DND-41 (cell line): Measurements from ENCODE around the gene BRF1.

ENCODE experiments used
- ATAC-seq: fragments of 200-7000 bp; cut with Tn5 transposase; 3 replicates; pipeline ENCODE4 v1.9.1; 2021; ENCODE audit warnings: low read depth; ENCODE audit not compliant: insufficient read depth
- DNase-seq: peaks from one replicate; pipeline ENCODE4 v3.0.0-alpha.2; 2020
- H2AFZ ChIP-seq: 2 replicates; pipeline ENCODE4 v1.6.0; 2012; ENCODE audit warnings: low read depth, low read length
- H3K27ac ChIP-seq: 2 replicates; pipeline ENCODE4 v1.5.1; 2012; ENCODE audit warnings: low read length, inconsistent platforms
- H3K27me3 ChIP-seq: fragments of 200-600 bp; sonication (generic); 2 replicates; pipeline ENCODE4 v1.6.0; 2012; ENCODE audit warnings: low read length, mild to moderate bottlenecking, inconsistent platforms; ENCODE audit not compliant: insufficient read depth, poor library complexity
- H3K36me3 ChIP-seq: 2 replicates; pipeline ENCODE4 v1.5.1; 2012; ENCODE audit warnings: low read length, inconsistent platforms; ENCODE audit not compliant: insufficient read depth
- H3K4me1 ChIP-seq: 2 replicates; pipeline ENCODE4 v1.5.1; 2012; ENCODE audit warnings: mild to moderate bottlenecking, low read length; ENCODE audit not compliant: insufficient read depth
- H3K4me2 ChIP-seq: 2 replicates; pipeline ENCODE4 v1.6.0; 2012; ENCODE audit warnings: mild to moderate bottlenecking, moderate library complexity, low read length, inconsistent platforms; ENCODE audit not compliant: insufficient read depth
- H3K4me3 ChIP-seq, 2 experiments: fragments of 200-600 bp in 1 of 2; shearing (Covaris generic) in 1 of 2; 2 replicates each; pipeline ENCODE4 v1.5.1; 2012 to 2016; ENCODE audit warnings: inconsistent platforms in 2 of 2, low read length in 2 of 2, mild to moderate bottlenecking in 2 of 2, low read depth in 1 of 2, moderate library complexity in 1 of 2
- H3K79me2 ChIP-seq: 2 replicates; pipeline ENCODE4 v1.6.0; 2012; ENCODE audit warnings: low read length, inconsistent platforms; ENCODE audit not compliant: insufficient read depth
- H3K9ac ChIP-seq: 2 replicates; pipeline ENCODE4 v1.6.0; 2012; ENCODE audit warnings: low read depth, mild to moderate bottlenecking, inconsistent platforms, low read length, moderate library complexity
- H3K9me3 ChIP-seq: 2 replicates; pipeline ENCODE4 v1.5.1; 2012; ENCODE audit warnings: low read length, moderate library complexity, mild to moderate bottlenecking, inconsistent platforms; ENCODE audit not compliant: insufficient read depth, severe bottlenecking
- H4K20me1 ChIP-seq: 2 replicates; pipeline ENCODE4 v1.6.0; 2012; ENCODE audit warnings: low read length; ENCODE audit not compliant: insufficient read depth
- CTCF ChIP-seq: IDR thresholded peaks from 2 replicates; pipeline ENCODE4 v1.5.1; 2012; ENCODE audit warnings: borderline replicate concordance, low read length, moderate library complexity, mild to moderate bottlenecking; ENCODE audit not compliant: poor library complexity, severe bottlenecking; ENCODE audit errors: extremely low read depth
- EZH2 ChIP-seq: IDR thresholded peaks from 3 replicates; pipeline ENCODE4 v1.6.1; 2012; ENCODE audit warnings: borderline replicate concordance, low read depth, mild to moderate bottlenecking, moderate library complexity, low read length, inconsistent platforms; ENCODE audit not compliant: severe bottlenecking

The BRF1 gene

GRCh38 chr14:105287249-105288102 lies 13.3 kb downstream of the BRF1 start:
- Histone ChIP-seq H3K9ac (no peak overlapping the region), H2AFZ (no peak overlapping the region), H3K4me1 (no peaks in the 10 kb centered on the region), H3K4me3 (no peak overlapping the region), H3K27me3 (no peaks in the 10 kb centered on the region), H3K9me3 (no peaks in the 10 kb centered on the region), H3K36me3 (peaks cover 23% of the 10 kb centered on the region), H3K79me2 (peaks cover 87% of the 10 kb centered on the region), H4K20me1 (peaks cover 56% of the 10 kb centered on the region), H3K4me2 (no peak overlapping the region), H3K27ac (no peak overlapping the region)
- ATAC-seq (no peak), DNase-seq (no peak)
- TF ChIP-seq EZH2 (no peak), CTCF (no peak)

- DNase-seq (no peak), ATAC-seq (no peak)
- peaks cover 87% of the 10 kb centered on the region for H3K79me2 ChIP-seq
- no peaks in the 10 kb centered on the region for H3K9me3 ChIP-seq
- no peaks in the 10 kb centered on the region for H3K4me1 ChIP-seq
- no peaks in the 10 kb centered on the region for H3K27me3 ChIP-seq
- no peak overlapping the region for H3K9ac ChIP-seq
- H3K27ac ChIP-seq: no peak overlapping the region
- H4K20me1 ChIP-seq: peaks cover 60% of the 10 kb centered on the region
- H3K4me3 ChIP-seq: no peak overlapping the region
- H3K36me3 ChIP-seq: peaks cover 26% of the 10 kb centered on the region
- H3K4me2 ChIP-seq: no peak overlapping the region
- H2AFZ ChIP-seq: no peak overlapping the region
- no peak for TF ChIP-seq EZH2
- TF ChIP-seq CTCF: no peak
These were observed 14.0 kb downstream of the BRF1 start for GRCh38 chr14:105286759-105287144.

GRCh38 chr14:105285174-105285573 lies 15.6 kb downstream of the BRF1 start:
- no peaks in the 10 kb centered on the region for H3K27me3 ChIP-seq
- H3K27ac ChIP-seq: no peak overlapping the region
- ATAC-seq (no peak), DNase-seq (no peak)
- no peaks in the 10 kb centered on the region for H3K9me3 ChIP-seq
- no peak overlapping the region for H3K4me3 ChIP-seq
- H4K20me1 ChIP-seq: peaks cover 61% of the 10 kb centered on the region
- H3K36me3 ChIP-seq: peaks cover 35% of the 10 kb centered on the region
- no peak overlapping the region for H3K9ac ChIP-seq
- H3K79me2 ChIP-seq: peaks cover 87% of the 10 kb centered on the region
- H3K4me2 ChIP-seq: no peak overlapping the region
- no peak overlapping the region for H2AFZ ChIP-seq
- no peaks in the 10 kb centered on the region for H3K4me1 ChIP-seq
- no peak for TF ChIP-seq CTCF
- TF ChIP-seq EZH2: no peak
